Measurements from ENCODE around the gene MUC3A. TPM values are rescaled to one million over a fixed set of nuclear protein-coding genes. Genes with fewer than 3 reads are reported as not detected.

The MUC3A gene
- total RNA-seq, 1 experiment from 2014 or later = 29.2 TPM

GRCh38 chr7:101012931-101013330, 63.6 kb downstream of the MUC3A start:
- no peak overlapping the region for H3K27ac Mint-ChIP-seq
- Histone ChIP-seq H2BK5ac (ENCODE audit: insufficient read length, low read length) (no peak overlapping the region), H3K9ac (ENCODE audit: extremely low read depth, insufficient read length, low read length) (no peak overlapping the region), H4K8ac (replicated peaks; ENCODE audit: insufficient read length, low read depth, low read length) (no peak overlapping the region), H4K5ac (ENCODE audit: insufficient read length, low read depth, low read length) (no peak overlapping the region), H3K27ac (ENCODE audit: insufficient read length, low read depth, low read length) (no peak overlapping the region), H2BK12ac (ENCODE audit: insufficient read length, low read depth, low read length) (no peak overlapping the region), H3K56ac (ENCODE audit: insufficient read length, low read depth, low read length) (no peak overlapping the region), H2BK15ac (ENCODE audit: low read depth, low read length) (no peak overlapping the region), H2BK120ac (ENCODE audit: low read depth, low read length, poor library complexity, severe bottlenecking) (no peak overlapping the region), H3K4me1 (ENCODE audit: insufficient read depth, low read length) (no peaks in the 10 kb centered on the region), H3K14ac (ENCODE audit: insufficient read depth, low read length) (no peak overlapping the region), H3K18ac (ENCODE audit: insufficient read length, low read depth, low read length) (no peak overlapping the region), H3T11ph (ENCODE audit: low read length) (no peak overlapping the region), H4K91ac (ENCODE audit: insufficient read length, low read depth, low read length) (no peak overlapping the region), H3K23ac (ENCODE audit: insufficient read length, low read depth, low read length) (no peak overlapping the region), H3K27me3 (ENCODE audit: insufficient read depth, low read length) (no peaks in the 10 kb centered on the region), H3K9me3 (ENCODE audit: control insufficient read depth, low read depth, low read length) (no peaks in the 10 kb centered on the region), H2AFZ (ENCODE audit: low read length) (no peak overlapping the region), H3K79me2 (ENCODE audit: insufficient read depth, low read length) (no peaks in the 10 kb centered on the region), H4K20me1 (ENCODE audit: control insufficient read depth, insufficient read depth, insufficient read length) (no peaks in the 10 kb centered on the region), H2BK20ac (ENCODE audit: low read depth, low read length, poor library complexity, severe bottlenecking) (no peak overlapping the region), H3K79me1 (ENCODE audit: insufficient read depth, low read depth, low read length, poor library complexity, severe bottlenecking) (no peaks in the 10 kb centered on the region), H2AK5ac (ENCODE audit: insufficient read length, low read length) (no peak overlapping the region), H3K4ac (ENCODE audit: low read depth, low read length) (no peak overlapping the region), H3K4me2 (ENCODE audit: insufficient read depth, insufficient read length, low read length) (no peak overlapping the region), H3K23me2 (ENCODE audit: insufficient read length, low read depth, low read length, poor library complexity, severe bottlenecking) (peaks cover 11% of the 10 kb centered on the region)
- DNase-seq = no peak
- no CpG with 5 or more reads among the region's 6 CpGs for WGBS (ENCODE audit: extremely low coverage, insufficient read length, low lambda C conversion rate)
- TF ChIP-seq CTCF (conservative IDR thresholded peaks at IDR 0.05) = no peak
- peaks cover 0 to 50% (median 23%) of the 10 kb centered on the region in 3 experiments; a peak in 5 of 7 replicates for H3K36me3 Mint-ChIP-seq (ENCODE audit: insufficient read depth in 1 of 3, low read depth in 3 of 3)
- H3K27me3 Mint-ChIP-seq (ENCODE audit: low read depth) = no peaks in the 10 kb centered on the region; the same call in 1 of the 2 replicates
- H3K4me3 Mint-ChIP-seq = no peak overlapping the region
- H3K4me1 Mint-ChIP-seq = peaks cover 11 to 20% of the 10 kb centered on the region in 2 experiments
- H3K9me3 Mint-ChIP-seq = no peaks in the 10 kb centered on the region; a peak in 1 of 5 replicates

Measured in H9 (cell line).